Heart left ventricle (tissue), 16 donors: ENCODE results near the gene SYNGR1. TPM values are rescaled to one million over a fixed set of nuclear protein-coding genes. Genes with fewer than 3 reads are reported as not detected.

Experiments used
- ATAC-seq, 4 donors: fragments of 200-7000 bp; cut with Tn5 transposase; one replicate each; pipeline ENCODE4 v1.9.1; 2020 to 2022; ENCODE audit warnings: moderate library complexity in 4 of 4, mild to moderate bottlenecking in 3 of 4, moderate number of reproducible peaks in 1 of 4
- DNase-seq, 5 donors: peaks; one replicate each; pipeline ENCODE4 v3.0.0-alpha.2; 2020
- H3K27ac ChIP-seq, 12 donors: fragments of 200-600 bp; sonication (generic) in 4 of 12; one replicate each; pipeline versions ENCODE4 v1.5.0 to v1.8.0; 2016 to 2022; ENCODE audit warnings: mild to moderate bottlenecking in 2 of 12
- H3K27me3 ChIP-seq, 9 donors: fragments of 200-600 bp; sonication (generic) in 2 of 9; one replicate each; pipeline versions ENCODE4 v1.5.1 to v1.8.0; 2016 to 2022; ENCODE audit warnings: mild to moderate bottlenecking in 3 of 9
- H3K36me3 ChIP-seq, 9 donors: fragments of 200-600 bp; sonication (generic) in 2 of 9; one replicate each; pipeline versions ENCODE4 v1.5.0 to v1.8.0; 2018 to 2022; ENCODE audit warnings: mild to moderate bottlenecking in 2 of 9
- H3K4me1 ChIP-seq, 12 donors: fragments of 200-600 bp; sonication (generic) in 4 of 12; one replicate each; pipeline versions ENCODE4 v1.5.0 to v1.8.0; 2016 to 2022; ENCODE audit warnings: mild to moderate bottlenecking in 3 of 12
- H3K4me3 ChIP-seq, 12 donors: fragments of 200-600 bp; sonication (generic) in 4 of 12; one replicate each; pipeline versions ENCODE4 v1.5.0 to v1.8.0; 2017 to 2022; ENCODE audit warnings: mild to moderate bottlenecking in 9 of 12, moderate library complexity in 4 of 12
- H3K9me3 ChIP-seq, 12 donors: fragments of 200-600 bp; sonication (generic) in 4 of 12; one replicate each; pipeline versions ENCODE4 v1.5.0 to v1.8.0; 2016 to 2022; ENCODE audit warnings: mild to moderate bottlenecking in 1 of 12
- POLR2A ChIP-seq, 2 donors: fragments of 450-650 bp; IDR thresholded peaks; one replicate each; pipeline ENCODE4 v1.6.1; 2017; ENCODE audit warnings: antibody characterized with exemption in 2 of 2, mild to moderate bottlenecking in 2 of 2, moderate library complexity in 2 of 2
- WGBS, 4 donors: extraction: QIAGEN DNeasy Blood & Tissue Kit in 2 of 4; methylation state at CpG; one replicate each; pipeline versions ENCODE4 v1.1.5 to v1.1.7; 2013 to 2018; 5-methylcytosine and 5-hydroxymethylcytosine counted together
- intact Hi-C, 10 donors: fragments of 100-400 bp; cut with DNase I; formaldehyde crosslinking; loops; one replicate each; pipeline versions ENCODE4 v1.11.1 to v1.14.2; 2022
- polyA plus RNA-seq, 2 donors: library from polyadenylated mRNA; stranded (reverse); fragments of 200-250 nt; gene quantifications; one replicate each; pipeline ENCODE4 v1.2.3, GENCODE V29; 2013
- total RNA-seq, 9 donors: library from RNA; depleted of rRNA in 2 of 9; stranded (reverse); fragments of >200 nt in 2 of 9; fragmentation: NEBNext Ultra II Directional in 3 of 9; extraction: Animal tissue kit (Norgen Biotek cat#: 25700) in 3 of 9; gene quantifications; one replicate each; pipeline versions ENCODE4 v1.1.0 to v1.2.4, GENCODE V29; 2016 to 2023
- TF ChIP-seq, protein P1 (sequence below), 12 donors: fragments of 200-600 bp; sonication (generic) in 4 of 12; IDR thresholded peaks; one replicate each; pipeline versions ENCODE4 v1.5.0 to v1.8.0; 2018 to 2022; ENCODE audit warnings: antibody characterized with exemption in 12 of 12, mild to moderate bottlenecking in 5 of 12
- donor health status: ischemic (EF 13 %, LVEDD 7.1; RV severe dilation, severe dysfunction).
- donor health status: healthy with polysubstance abuse.
- donor health status: DM: no; HTN: yes; CAD: no.
- donor health status: DM: no; HTN: no; CAD: no.
- donor health status: ischemic (EF 25% LVEDD 6.9; RV normal size, moderate dysfunction).
- donor health status: ischemic (EF 25% LVEDD 5.7; RV mildly dilated, moderate dysfunction).
- donor health status: healthy.
- donor health status: DM: yes; HTN: yes; CAD: no.
- donor health status: ischemic (EF 35%, LVEDD 5.7; RV mildly dilated, moderate dysfunction).
- donor health status: nonischemic (EF 11% LVEDD 7.7; RV severe dilation, severe dysfunction).
- donor health status: DM: yes; HTN: yes; CAD: no.
- donor health status: PGD.
- donor health status: ischemic (EF 29% LVEDD 5.4; RV normal size, mild dysfunction).
- donor health status: nonischemic (EF 23%, LVEDD 6.1; RV moderate dilation, normal function).

SYNGR1 gene
- total and polyA plus RNA-seq, 11 donors = 20.0 to 49.9 (median 39.3) TPM

DNA sequence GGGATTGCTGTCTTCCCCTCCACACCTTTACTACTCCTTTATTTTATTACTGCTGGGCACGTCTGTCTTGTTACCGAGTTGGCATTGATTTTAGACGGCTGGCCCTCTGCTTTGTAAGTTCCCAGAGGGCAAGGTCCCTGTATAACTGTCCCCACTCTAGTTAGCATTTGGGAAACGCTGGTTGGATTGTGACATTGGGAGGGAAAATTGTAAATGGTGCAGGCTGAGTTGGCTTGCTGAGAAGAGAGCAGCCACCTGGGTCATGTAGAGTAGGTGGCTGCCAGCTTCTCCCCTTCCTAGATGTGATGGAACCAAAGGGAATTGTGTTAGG is 51.5 kb downstream of the SYNGR1 start:
- no peak for TF ChIP-seq POLR2A (IDR thresholded peaks at IDR 0.05)
- TF ChIP-seq, protein P1, sequence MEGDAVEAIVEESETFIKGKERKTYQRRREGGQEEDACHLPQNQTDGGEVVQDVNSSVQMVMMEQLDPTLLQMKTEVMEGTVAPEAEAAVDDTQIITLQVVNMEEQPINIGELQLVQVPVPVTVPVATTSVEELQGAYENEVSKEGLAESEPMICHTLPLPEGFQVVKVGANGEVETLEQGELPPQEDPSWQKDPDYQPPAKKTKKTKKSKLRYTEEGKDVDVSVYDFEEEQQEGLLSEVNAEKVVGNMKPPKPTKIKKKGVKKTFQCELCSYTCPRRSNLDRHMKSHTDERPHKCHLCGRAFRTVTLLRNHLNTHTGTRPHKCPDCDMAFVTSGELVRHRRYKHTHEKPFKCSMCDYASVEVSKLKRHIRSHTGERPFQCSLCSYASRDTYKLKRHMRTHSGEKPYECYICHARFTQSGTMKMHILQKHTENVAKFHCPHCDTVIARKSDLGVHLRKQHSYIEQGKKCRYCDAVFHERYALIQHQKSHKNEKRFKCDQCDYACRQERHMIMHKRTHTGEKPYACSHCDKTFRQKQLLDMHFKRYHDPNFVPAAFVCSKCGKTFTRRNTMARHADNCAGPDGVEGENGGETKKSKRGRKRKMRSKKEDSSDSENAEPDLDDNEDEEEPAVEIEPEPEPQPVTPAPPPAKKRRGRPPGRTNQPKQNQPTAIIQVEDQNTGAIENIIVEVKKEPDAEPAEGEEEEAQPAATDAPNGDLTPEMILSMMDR (IDR thresholded peaks at IDR 0.05) = no peak
- Histone ChIP-seq H3K27me3 (no peaks in the 10 kb centered on the region), H3K4me1 (peaks cover 0 to 44% (median 24%) of the 10 kb centered on the region in 12 donors), H3K36me3 (peaks cover 0 to 12% (median 3%) of the 10 kb centered on the region in 9 donors), H3K4me3 (peak overlapping the region in 1 of 12 donors; percentile 98), H3K9me3 (no peaks in the 10 kb centered on the region), H3K27ac (no peak overlapping the region)
- DNase-seq (peak in 1 of 5 donors; percentile 9), ATAC-seq (no peak)
- 74 to 91% (median 87%) methylated on average over 4 of the region's 4 CpGs for WGBS, 4 donors
- intact Hi-C loops = loop anchor here in 4 of 10 donors (5.0 to 10.0 kb wide), 3 partner anchors 101 to 126 kb away; partner anchors contain the start of gene MIEF1 (in 2 of the 4)

DNA sequence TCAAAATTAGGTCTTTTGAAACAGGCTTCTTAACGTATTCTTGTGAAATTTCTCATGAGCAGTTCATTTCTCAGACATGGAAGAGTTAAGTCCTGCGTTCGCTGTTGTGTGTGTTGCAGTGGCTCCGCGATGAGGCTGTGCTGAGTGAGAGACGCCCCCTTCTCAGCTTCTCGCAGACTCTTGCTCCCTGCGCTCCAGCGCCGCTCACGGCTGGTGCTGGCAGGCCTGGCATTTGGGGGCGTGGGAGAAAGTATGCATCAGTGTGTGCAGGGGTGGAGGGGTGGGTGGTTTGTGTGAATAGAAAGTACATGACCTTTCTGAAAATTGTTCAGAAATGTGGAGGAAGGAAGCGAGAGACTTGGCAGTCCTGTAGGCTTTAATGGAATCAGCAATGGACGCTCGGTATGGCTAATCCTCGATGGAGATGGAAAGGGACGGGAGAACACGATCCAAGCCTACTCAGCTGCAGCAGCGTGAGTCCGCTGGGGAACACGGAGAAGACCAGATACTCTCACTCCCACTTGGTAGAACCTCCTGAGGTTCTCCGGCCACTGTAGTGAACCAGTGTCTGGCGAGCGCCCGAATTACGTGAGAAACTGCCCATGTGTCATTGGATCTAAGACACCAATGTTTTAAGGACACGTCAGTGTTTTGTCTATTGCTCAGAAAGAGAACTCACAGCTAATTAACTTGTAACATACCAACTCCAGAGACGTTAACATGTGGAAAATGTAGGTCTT is 55.7 kb downstream of the SYNGR1 start:
- Histone ChIP-seq H3K9me3 (no peaks in the 10 kb centered on the region), H3K27ac (peak overlapping the region in 5 of 12 donors; percentile 3 to 51 (median 28)), H3K36me3 (peaks cover 0 to 19% (median 3%) of the 10 kb centered on the region in 9 donors), H3K4me3 (peak overlapping the region in 5 of 12 donors; percentile 12 to 32 (median 22)), H3K27me3 (no peaks in the 10 kb centered on the region), H3K4me1 (peaks cover 0 to 44% (median 20%) of the 10 kb centered on the region in 12 donors)
- intact Hi-C loops = loop anchor here in 1 of 10 donors (10.0 kb wide), 1 partner anchor 109 kb away; no protein-coding TSS in a partner anchor
- no peak for TF ChIP-seq POLR2A (IDR thresholded peaks at IDR 0.05)
- TF ChIP-seq, protein P1 (IDR thresholded peaks at IDR 0.05) = peak in 1 of 12 donors; percentile 17
- 53 to 59% (median 57%) methylated on average over 28 of the region's 28 CpGs for WGBS, 4 donors
- peak in 1 of 5 donors; percentile 26 for DNase-seq
- peak; percentile 34 to 64 (median 62) for ATAC-seq

DNA sequence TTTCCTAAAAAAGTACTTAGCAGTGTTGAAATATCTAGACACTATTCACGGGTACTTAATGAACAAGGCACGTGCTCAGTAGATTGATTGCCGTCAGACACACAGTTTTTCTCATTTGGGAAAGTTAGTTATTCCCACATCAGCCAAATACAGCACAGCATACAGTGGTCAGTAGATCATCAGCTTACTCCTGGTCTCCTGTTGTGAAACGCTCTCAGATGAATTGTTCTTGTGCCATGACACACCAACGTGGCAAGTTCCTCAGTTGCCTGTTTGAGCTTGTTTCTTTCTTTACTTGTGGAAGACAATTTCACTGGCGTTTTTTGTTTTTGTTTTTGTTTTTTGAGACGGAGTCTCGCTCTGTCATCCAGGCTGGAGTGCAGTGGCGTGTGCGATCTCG is 58.4 kb downstream of the SYNGR1 start:
- TF ChIP-seq, protein P1 (IDR thresholded peaks at IDR 0.05) = no peak
- no peak for TF ChIP-seq POLR2A (IDR thresholded peaks at IDR 0.05)
- Histone ChIP-seq H3K9me3 (no peaks in the 10 kb centered on the region), H3K27ac (no peak overlapping the region), H3K4me1 (peaks cover 0 to 59% (median 9%) of the 10 kb centered on the region in 12 donors), H3K36me3 (peaks cover 0 to 13% (median 3%) of the 10 kb centered on the region in 9 donors), H3K27me3 (no peaks in the 10 kb centered on the region), H3K4me3 (no peak overlapping the region)
- no peak for DNase-seq
- intact Hi-C loops = loop anchor here in 1 of 10 donors (10.0 kb wide), 1 partner anchor 107 kb away; no protein-coding TSS in a partner anchor
- WGBS, 4 donors = 86 to 90% (median 89%) methylated on average over 11 of the region's 11 CpGs
- ATAC-seq = no peak

DNA sequence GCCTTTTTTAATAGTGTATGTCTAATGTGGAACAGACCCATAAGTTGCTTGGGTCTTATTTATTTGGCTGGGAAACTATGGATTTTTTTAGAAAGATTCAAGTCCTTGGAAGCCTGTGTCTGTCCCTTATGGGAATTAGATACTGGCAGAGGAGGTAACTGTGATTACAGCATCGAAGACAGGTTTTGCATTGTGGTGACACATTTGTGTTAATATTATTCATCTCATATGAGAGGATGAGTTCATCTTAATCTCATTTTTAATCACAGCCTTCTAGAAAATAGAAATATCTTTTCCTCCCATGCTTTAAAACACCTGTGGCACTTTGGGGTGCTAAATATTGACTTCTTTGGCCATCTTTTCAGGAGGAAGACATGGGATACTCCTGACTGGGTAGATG is 59.0 kb downstream of the SYNGR1 start:
- H3K27me3 ChIP-seq = no peaks in the 10 kb centered on the region
- ATAC-seq (no peak), DNase-seq (no peak)
- TF ChIP-seq POLR2A (IDR thresholded peaks at IDR 0.05) = no peak
- TF ChIP-seq, protein P1 (IDR thresholded peaks at IDR 0.05) = no peak
- H3K4me1 ChIP-seq = peaks cover 0 to 66% (median 9%) of the 10 kb centered on the region in 12 donors
- H3K4me3 ChIP-seq = no peak overlapping the region
- intact Hi-C loops = loop anchor here in 1 of 10 donors (10.0 kb wide), 1 partner anchor 106 kb away; no protein-coding TSS in a partner anchor
- H3K27ac ChIP-seq = no peak overlapping the region
- H3K9me3 ChIP-seq = no peaks in the 10 kb centered on the region
- peaks cover 0 to 12% (median 3%) of the 10 kb centered on the region in 9 donors for H3K36me3 ChIP-seq
- WGBS, 4 donors = 63 to 76% (median 70%) methylated on average over 1 of the region's 1 CpG
